Measurements from ENCODE around the gene CCNYL1.
"Not testable (repeated sequence)": the region's sequence is repeated elsewhere in the genome, so short reads cannot be mapped to it uniquely, and the experiment has no call there.

Gene CCNYL1

DNA sequence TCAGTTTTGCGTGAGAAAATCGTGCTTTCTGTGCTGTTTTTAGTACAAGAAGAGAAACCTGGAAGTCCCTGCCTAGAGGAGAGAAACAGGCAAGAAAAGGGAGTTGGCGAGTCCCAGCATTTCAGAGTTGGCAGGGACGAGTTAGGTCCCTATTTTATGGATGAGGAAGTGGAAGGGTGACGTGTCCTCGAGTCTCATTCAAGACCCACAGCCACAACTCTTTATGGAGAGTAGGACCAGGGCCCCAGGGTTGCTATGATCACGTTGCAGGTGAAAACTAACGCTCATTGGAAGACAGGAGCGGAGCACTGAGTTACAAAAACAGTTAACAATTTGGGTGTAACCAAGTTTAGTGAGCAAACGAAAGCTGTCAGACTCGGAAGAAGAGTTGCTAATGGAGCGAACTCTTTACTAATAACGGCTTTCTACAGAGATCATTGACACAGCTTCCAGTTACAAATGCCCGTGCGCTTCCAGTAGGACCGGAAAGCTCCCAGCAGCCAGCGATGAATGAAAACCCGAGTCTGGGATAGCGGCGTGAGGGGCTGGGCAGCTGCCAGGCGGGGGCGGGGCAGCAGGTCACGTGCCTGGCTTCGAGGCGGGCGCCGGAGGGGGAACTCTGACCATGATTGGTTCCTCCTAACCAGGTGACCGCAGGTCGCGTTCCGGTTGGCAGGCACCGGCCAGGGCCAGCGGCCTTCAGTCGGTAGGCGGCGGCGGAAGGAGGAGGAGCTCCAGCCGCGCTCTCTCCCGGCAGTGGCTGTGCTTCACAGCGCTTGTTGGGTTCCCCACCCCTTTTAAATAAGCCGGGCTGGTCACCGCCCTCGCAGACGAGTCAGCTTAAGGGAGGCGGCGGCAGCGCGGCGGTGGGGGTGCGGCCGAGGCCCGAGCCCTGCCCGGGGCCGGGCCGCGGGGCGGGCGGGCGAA is at the start of gene CCNYL1:
CCNYL1 (plus strand) TSS at position 827 of the 927 bp plus-strand sequence. CDS start 257 bp downstream, outside the sequence.
- DNase-seq (ENCODE audit: low read depth): peak; percentile 95

DNA sequence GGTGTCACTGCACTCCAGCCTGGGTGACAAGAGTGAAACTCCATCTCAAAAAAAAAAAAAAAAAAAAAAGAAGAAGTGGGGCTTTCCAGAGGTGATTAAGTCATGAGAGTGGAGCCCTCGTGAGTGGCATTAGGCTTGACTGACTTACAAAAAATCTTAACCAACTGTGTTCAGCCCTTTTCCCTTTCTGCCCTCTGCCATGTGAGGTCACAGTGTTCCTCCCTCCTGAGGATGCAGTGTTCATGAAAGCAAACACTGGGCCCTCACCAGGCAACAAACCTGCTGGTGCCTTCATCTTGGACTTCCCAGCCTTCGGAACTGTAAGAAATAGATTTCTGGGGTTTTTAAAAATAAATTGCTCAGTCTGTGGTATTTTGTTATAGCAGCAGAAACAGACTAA is 49.2 kb upstream of the CCNYL1 start:
- DNase-seq (ENCODE audit: low read depth): no peak

DNA sequence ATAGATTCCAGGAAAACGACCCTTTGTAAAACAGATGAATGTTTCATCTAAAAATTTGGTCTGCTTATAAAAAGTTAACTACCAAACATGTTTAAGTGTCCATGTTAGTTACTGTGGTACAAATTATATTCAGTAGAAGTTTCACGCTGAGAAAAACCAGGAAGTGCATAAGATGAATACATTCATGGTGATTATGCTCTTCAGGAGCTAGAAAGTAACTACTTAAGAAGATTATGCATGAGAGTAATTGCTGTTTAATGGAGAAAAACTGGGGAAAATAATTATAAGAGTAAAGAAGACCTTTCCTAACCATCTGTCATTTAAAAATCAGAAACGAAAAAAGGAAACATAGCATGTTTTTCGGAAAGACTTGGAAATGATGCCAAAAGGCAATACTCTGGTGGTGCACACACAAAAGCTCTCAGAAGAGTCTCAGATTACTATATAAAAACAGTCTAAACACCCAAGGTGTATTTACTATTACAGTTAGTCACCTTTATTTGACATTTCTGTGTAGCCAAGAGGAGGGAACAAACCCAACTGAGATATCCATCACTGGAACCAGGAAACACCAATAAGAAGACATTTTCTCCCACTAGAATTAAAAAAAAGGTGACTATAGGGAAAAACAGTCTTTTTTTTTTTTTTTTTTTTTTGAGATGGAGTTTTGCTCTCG is 47.4 kb upstream of the CCNYL1 start:
- DNase-seq (ENCODE audit: low read depth): no peak

DNA sequence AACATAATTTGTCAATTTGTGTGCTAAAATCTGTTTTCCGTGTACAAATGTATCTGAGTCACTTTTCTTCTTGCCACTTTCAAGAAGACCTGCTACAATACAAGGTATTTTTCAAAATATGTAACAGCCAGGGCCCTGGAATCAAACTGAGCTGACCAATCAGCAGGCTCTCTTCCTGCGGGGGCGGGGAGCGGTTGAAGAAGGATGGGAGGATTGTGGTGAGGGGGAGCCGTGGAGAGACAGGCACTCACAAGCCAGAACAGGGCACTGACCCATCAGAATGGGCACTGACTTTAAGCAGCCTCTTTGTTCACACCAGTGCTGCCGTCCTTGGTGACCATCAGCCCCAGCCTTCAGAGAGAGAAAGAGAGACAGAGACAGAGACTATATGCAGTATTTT is 40.6 kb upstream of the CCNYL1 start:
- no peak for DNase-seq (ENCODE audit: low read depth)

DNA sequence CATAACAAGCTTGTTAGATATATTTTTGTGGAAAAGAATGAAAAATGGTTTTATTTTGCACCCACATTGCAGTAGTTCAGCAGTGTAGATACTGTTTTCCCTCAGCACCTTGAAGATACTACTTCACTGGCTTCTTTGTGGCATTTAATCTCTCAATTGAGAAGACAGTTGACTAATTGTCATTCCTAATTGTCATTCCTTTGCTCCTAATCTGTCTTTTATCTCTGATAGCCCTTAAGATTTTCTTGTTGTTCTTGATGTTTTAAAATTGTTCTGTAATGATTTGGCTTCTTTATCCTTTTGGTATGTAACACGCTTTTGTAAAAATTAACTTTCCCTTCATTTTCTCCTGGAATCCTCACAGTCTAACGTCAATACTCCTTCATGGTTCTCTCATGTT is 38.0 kb upstream of the CCNYL1 start:
- DNase-seq (ENCODE audit: low read depth): no peak

DNA sequence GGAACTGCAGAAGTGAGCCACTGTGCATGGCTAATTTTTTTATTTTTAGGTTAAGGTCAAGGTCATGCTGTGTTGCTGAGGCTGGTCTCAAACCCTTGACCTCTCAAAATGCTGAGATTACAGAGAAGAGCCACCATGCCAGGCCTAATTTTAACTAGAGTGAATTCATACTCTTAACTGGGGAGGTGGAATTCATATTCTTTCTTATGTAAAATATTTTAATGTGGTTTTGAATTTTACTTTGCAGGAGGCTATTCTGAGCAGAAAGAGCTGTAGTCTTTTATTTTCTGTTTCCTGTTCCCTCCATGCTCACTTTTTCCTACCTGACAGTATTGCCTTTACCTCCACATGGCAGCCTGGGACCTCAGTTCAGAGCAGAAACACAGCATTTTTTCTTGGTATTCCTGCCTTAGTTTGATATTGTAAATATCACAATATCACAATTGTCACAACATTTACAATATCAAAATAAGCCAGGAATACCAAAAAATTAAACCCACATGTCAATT is 37.1 kb upstream of the CCNYL1 start:
- DNase-seq (ENCODE audit: low read depth): no peak

DNA sequence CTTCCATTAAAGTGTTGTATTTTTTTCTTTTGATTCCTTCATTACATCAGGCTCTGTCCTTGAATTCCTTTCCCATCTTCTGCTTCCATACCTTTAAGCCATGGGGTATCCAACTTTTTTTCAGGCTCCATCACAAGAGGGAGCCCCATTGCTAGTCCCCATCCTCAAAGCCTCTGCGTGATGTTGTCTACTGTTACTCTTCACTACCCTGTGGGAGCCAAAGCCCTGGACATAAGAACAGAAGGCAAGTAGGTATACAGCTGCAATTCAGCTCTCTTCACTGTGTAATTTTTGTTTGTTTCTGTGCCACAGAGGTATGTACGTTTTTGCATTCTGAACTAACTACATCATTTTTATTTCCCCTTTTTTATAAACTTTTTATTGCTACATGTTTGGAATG is 36.6 kb upstream of the CCNYL1 start:
- no peak for DNase-seq (ENCODE audit: low read depth)

DNA sequence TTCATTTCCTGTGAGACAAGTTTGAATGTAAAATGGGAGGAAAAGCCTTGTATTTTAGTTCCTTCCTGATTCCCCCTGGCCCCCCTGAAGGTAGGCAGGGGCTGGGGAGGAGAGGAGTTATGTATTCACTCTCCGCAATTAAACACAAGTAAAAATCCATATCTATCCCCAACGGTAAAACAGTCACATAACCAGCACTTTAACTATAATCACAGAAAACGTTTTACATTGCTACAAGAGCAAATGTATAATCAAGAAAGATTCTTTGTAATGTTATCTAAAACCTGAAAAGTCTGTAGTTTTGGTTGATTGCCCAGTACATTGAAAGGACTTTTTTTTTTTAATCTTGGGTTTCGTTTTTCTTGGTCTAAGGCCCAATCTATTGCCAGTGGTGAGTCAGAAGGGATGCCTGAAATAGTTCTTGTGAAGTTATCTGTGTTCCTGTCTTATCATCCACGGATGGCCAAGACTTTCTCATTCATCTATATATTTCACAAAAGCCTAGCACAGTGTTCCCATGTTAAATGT is 34.5 kb upstream of the CCNYL1 start:
- no peak for DNase-seq (ENCODE audit: low read depth)

DNA sequence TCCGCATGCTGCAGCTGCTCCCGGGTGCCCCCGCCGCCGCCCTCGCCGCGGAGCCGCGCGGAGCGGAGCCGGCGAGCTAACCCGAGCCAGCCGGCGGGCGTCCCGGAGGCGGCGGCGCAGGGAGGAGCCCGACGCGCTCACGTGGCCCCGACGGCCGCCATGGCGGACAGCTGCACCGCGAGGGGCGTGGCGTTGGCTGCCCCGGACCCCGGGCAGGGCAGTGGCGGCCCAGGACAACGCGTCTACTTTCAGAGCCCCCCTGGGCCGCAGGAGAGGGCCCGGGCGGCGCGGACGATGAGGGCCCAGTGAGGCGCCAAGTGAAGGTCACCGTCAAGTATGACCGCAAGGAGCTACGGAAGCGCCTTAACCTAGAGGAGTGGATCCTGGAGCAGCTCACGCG is 30.0 kb upstream of the CCNYL1 start:
- no peak for DNase-seq (ENCODE audit: low read depth)

DNA sequence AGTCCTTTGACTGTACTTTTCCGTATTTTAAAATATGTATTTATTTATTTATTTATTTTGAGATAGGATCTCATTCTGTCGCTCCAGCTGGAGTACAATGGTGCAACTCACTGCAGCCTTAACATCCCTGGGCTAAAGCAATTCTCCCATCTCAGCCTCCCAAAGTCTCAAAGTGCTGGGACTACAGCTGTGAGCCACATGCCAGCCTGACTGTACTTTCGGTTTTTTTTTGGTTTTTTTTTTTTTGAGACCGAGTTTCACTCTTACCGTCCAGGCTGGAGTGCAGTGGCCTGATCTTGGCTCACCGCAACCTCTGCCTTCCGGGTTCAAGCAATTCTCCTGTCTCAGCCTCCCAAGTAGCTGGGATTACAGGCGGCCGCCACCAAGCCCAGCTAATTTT is 28.9 kb upstream of the CCNYL1 start:
- DNase-seq (ENCODE audit: low read depth): no peak

DNA sequence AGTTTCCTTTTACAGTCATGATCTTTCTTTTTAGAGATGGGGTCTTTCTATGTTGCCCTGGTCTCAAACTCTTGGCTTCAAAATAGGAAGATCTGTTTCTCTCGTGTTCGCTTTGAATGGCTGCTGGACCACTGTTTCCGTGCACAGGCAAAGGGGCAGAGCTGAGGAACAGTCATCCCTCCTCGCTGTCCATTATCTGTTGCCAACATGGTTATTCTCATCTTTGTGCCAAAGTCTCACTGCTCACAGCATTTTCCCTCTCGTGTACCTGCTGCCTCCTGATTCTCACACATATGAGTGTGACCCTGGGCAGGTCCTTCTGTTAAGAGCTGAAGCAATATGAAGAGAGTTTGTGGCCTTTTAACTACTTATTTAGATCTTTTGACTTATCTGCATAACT is 28.0 kb upstream of the CCNYL1 start:
- DNase-seq (ENCODE audit: low read depth): no peak

DNA sequence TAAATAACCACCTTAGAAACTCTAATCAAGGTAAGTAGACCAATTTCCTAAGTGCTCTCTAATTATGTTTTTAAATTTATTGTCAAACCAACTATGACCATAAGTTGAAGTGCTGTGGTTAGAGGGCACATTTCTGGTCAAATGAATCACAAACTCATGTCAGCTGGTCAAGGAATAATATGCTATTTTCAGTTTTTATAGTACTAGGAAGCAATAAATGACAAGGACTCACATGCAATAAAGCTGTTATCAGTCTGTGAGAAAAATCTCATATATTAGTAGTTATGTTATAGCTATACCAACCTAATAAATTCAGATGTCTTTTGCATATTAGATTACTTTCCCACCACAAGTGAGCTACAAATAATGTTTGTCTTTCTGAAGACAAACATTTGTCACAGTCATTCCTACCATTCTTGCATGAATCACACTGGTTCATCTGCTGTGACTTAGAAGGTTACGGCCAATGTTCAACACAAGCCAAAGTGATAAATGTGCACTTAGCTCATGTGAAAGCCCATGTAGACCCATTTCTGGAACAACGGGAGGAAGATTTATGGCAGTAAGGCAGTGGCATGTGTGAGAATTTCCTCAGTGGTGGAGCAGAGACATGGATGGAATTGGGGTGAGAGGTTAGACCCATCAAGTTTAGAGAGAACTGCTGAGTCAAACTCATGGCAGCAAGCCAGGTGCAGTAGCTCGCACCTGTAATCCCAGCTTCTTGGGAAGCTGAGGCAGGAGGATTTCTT is 27.4 kb upstream of the CCNYL1 start:
- DNase-seq (ENCODE audit: low read depth): no peak

DNA sequence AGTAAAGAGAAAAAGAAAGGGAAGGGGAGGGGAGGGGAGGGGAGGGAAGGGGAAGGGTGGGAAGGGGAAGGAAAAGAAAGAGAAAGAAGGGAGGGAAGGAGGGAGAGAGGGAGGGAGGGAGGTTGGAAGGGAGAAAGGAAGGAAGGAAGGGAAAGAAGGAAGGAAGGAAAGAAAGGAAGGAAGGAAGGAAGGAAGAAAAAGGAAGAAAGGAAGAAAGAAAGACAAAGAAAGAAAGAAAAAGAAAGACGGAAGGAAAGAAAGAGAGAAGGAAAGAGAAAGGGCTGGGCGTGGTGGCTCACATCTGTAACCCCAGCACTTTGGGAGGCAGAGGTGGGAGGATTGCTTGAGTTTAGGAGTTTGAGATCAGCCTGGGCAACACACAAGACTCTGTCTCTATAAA is 24.6 kb upstream of the CCNYL1 start:
- DNase-seq (ENCODE audit: low read depth): no peak

DNA sequence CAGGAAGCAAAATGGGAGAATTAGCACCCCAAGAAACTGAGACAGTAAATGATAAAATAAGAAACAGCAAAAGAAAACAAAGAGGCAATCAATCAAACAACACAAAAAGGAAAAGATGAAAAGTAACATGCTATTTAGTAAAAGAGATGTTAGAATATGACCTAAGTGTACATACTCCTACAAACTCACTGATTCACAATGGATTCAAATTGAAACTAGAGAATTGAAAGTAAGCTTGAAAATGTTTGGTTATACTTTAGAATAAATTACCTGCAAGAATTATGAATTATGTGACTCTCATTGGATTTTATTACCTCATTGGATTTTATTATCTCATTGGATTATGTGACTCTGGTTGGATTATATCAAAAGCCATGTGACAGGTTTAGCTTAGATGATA is 22.8 kb upstream of the CCNYL1 start:
- DNase-seq (ENCODE audit: low read depth): no peak

DNA sequence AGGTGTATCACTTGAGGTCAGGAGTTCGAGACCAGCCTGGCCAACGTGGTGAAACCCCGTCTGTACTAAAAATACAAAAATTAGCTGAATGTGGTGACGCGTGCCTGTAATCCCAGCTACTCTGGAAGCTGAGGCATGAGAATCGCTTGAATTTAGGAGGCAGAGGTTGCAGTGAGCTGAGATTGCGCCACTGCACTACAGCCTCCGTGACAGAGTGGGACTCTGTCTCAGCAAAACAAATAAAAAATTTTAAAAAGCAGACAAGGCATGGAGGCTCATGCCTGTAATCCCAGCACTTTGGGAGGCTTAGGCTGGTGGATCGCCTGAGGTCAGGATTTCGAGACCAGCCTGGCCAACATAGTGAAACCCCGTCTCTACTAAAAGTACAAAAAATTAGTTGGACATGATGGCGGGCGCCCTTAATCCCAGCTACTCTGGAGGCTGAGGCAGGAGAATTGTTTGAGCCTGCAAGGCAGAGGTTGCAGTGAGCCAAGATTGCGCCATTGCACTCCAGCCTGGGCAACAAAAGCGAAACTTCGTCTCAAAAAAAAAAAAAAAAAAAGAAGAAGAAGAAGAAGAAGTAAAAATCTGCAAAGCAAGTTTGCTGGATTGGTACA is 20.5 kb upstream of the CCNYL1 start:
- not testable (repeated sequence) for DNase-seq (ENCODE audit: low read depth)

DNA sequence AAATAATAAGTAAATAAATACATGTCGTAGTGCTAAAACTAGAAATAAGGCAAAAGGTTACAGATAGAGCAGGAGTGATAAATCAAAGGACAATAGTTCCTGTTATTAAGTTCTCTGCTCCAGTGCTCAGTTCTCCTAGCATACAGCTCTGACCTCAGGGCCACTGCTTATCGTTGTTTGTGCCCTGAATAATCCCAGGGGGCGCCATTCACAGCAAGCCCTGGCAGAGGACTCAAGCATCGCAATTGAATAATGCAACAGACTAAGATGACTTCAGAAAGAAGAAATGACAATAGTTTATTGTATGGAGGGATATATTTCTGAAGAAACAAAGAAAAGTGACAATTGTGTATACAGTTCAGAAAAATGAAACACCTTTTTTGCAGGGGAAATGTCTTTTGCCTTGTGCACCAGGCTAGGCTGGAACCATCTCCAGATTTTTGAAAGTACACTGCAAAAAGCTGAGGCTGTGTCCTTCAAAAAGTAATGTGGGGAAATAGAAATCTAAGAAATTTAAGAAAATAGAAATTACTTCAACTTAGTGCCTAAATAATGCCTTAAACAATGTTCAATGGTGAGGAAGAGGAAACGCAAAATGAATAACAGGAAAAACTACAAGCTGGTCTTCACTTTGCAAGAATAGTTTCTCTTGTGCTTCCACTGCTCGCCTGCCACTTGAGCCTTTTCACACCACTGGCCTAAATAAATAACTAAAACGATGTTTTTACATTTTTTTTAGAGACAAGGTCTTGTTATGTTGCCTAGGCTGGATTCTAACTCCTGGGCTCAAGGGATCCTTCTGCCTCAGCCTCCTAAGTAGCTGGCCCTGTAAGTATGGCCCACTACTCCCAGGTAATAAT is 19.0 kb upstream of the CCNYL1 start:
- DNase-seq (ENCODE audit: low read depth): peak; percentile 15

DNA sequence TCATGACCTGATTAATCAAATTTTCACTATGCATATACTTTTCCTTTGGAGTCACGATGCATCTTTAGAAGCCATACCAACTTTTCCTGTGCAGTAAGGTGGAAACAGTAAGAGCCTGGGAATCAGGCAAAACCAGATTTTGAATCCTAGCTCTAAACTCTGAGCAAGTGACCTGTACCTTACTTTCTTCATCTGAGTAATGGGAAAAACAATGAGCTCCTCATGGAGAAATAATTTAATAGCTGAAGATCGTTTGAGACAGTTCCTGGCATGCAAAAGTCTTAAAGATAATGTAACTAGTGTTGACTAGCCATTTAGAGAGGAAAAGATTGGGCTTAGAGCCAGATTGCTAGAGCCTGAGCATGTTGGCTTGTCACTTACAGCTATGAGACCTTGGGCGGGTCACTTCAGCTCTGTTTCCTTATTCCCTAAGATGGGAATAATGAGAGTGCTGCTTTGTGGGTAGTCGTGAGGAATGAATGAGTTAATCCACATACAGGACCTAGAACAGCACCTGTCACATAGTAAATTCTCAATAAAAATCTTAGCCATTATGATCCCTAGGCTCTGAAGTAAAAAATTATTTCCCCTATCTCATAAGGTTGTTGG is 17.7 kb upstream of the CCNYL1 start:
- DNase-seq (ENCODE audit: low read depth): no peak

DNA sequence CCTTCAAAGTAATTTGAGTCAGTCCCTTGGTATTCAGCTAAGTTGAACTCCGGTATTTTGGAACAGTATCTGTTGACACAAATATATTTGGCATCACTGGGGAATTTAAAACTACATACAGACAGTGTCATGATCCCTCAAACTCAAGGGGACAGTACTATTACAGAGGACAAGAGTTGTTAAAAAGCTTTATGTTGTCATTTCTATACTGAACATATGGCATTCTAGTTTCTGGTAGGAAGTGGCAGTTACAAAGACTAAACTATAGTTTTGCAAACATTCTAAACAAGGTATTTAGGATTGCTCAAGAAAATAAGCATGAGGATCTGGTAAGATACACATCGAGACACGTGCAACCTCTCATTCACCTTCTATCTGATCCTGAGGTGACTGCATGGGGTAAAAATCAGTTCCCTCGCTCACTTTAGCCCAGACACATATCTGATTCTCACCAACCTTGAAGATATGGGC is 16.6 kb upstream of the CCNYL1 start:
- no peak for DNase-seq (ENCODE audit: low read depth)

DNA sequence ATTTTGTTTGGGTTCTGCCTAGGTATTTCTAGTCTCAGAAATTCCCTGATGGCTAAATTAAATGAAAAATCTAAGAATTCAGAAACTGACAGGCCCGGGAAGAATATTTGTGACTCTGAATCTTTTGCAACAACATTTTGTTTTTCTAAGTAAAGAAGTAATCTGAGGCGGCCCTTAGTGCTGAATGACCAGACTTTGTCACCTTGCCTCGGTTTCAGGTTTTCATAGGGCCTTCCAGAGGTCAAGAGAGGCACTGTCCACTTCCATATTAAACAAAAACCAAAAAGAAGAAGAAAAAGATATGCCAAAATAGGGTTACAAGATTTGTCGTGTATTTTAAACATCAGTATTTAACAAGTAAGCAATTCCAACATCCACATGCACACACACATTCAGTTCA is 16.1 kb upstream of the CCNYL1 start:
- DNase-seq (ENCODE audit: low read depth): no peak

DNA sequence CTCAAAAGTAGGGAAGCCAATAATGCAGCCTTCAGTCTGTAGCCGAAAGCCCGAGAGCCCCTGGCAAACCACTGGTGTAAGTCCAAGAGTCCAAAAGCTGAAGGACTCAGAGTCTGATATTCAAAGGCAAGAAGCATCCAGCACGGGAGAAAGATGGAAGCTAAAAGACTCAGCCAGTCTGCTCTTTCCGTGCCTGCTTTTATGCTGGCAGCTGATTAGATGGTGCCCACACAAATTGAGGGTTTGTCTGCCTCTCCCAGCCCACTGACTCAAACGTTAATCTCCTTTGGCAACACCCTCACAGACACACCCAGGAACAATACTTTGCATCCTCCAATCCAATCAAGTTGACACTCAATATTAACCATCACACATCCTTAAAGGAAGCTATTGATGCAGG is 14.5 kb upstream of the CCNYL1 start:
- DNase-seq (ENCODE audit: low read depth): not testable (repeated sequence)
